Kidney capillary endothelial cell (primary cell): ENCODE results near the gene POPDC2.

Experiments
- DNase-seq: peaks from one replicate; pipeline ENCODE4 v3.0.0-alpha.2; 2018; ENCODE audit warnings: low spot score

POPDC2 gene

DNA sequence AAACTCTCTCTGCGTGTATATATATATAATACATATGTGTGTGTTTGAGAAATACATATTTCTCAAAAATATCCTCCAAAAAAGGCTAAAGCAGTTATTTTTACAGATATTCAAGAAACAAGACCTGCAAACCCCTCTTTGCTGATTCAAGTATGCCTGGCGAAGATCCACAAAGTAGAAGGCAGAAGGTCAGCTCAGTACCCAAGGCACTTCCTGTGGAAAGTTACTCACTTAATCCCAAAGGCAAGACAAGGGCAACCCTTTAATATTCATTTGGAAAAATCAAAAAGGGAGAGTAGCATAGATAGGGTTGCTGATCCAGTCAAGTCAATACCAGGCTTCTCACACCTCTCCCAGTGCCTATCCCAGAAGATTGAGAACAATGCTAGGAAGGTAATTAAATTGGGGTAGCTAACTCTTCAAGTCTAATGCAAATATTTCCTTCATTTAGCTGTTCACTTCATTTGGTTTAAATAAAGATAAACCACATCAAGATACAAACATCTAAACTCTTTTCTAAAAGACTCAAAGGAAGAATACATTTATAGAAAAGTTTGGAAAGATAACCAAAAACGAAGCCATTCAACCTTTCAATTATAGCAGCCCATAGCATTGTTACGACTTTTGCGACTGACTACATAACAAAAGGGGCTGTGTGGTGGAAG is 9.6 kb upstream of the POPDC2 start:
- no peak for DNase-seq

GRCh38 chr3:119665954-119666559 is 5.7 kb upstream of the POPDC2 start:
- DNase-seq, result no peak

- no peak for DNase-seq
Measured at GRCh38 chr3:119664850-119665379, 4.5 kb upstream of the POPDC2 start.

DNA sequence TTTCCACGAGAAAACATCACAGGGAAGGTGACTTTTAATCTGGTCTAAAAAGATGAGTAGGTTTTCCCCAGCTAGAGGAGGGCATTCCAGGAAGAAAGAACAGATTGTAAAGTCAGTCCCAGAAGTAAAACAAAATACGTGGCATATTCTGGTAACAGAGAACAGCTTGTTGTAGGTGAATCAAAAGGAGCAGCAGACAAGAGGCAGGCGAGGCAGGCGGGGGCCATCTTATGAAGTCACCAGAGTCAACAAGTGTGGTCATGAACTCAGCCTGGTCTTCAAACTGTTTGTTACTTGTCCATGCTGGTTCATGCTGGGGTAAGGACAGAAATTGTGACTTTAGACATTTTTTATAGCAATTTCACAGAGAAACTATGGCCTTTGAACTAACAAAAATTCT is 4.0 kb upstream of the POPDC2 start:
- DNase-seq, result no peak

DNA sequence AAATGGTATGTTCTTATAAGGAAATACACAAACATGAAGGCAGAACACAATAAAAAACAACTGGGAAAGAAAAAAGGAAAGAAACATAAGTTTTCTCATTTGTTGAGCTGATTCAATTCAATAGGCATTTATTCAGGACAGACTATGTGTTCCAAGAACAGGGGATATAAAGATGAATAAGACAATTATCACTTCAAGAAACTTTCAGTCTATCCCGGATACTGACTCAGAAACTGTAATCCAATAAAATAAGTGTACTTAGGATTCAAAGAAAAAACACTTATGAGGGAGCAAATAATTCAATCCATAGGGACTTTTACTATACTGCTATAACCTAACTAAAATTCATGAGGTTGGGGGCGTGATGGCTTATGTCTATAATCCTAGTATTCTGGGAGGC is 3.5 kb upstream of the POPDC2 start:
- DNase-seq, result no peak

GRCh38 chr3:119662604-119663373 is 2.4 kb upstream of the POPDC2 start:
- no peak for DNase-seq

GRCh38 chr3:119659606-119660291 is 640 bp downstream of the POPDC2 start:
- no peak for DNase-seq

GRCh38 chr3:119658994-119659393 is 1.4 kb downstream of the POPDC2 start:
- no peak for DNase-seq

DNA sequence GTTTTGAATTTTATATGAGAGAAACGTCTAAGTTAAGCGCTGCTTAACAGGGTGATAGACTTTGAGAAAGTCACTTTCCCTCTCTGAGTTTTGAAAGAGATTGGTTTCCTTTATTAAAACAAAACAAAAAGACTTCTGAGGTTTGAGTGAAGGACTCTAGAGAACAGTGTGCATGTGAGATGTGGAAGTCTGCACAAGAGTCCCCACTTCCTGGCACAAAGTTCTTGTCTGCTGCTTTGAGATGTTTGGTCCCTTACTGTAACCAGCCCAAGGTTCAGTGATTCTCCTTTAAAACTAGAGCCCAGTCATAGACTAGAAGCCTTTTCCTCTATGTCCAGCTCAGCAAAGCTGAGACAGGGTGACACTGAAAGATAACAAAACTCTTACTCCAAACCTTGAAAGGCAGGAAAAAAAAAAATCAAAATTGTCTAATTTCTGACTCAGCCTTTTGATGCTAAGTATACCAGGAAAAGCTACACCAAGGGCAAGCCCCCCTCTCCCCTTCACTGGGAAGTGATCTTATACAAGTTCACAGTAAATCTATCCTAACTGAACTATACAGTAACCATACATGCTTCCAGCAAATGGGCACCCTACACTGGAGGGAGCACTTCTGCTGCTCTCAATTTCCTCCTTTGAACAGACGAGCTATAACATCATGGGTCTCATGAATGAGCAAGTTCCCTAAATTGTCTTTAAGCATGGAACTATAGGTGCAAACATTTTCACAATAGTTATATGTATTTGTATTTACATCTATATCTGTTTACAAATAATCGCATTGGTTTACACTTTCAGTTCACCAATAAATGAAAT is 2.3 kb downstream of the POPDC2 start:
- no peak for DNase-seq

- no peak for DNase-seq
Measured at GRCh38 chr3:119653876-119654275, 6.5 kb downstream of the POPDC2 start.

GRCh38 chr3:119652306-119653033 is 7.9 kb downstream of the POPDC2 start:
- no peak for DNase-seq

- DNase-seq, result no peak
Measured at GRCh38 chr3:119649761-119650160, 10.6 kb downstream of the POPDC2 start.

DNA sequence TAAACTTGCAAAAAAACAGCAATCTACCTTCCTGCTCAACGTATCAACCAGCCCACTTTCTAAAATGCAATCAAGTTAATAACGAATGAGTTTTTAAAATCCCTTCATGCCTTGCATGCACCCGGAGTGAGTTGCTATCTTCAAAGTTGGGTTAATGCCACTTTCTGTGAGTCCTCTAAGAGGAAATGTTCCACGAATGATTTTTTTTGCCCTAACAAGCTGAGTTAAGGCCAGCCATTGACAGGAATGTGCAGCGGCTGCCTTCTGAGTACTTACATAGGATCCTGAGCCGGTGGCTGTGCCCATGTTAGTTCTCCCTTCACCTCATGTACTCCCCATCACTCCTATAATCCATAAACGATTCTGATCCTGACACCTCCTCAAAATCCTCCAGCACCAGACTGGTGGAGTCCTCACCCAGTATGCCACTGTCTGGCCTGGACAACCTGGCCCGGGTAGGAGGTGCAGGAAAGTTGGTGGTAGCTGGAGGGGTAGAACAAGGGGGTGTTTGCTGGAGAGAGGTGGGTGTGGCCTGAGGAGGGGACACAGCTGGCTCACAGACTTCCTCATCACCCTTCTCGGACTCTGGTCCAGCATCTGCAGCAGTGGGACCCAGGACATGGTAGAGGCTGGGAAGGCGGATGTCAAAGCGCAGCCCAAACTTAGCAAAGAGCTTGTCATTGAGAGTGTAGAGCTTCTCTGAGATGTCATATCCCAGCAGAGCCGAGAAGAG is 12.4 kb downstream of the POPDC2 start:
- DNase-seq, result no peak

DNA sequence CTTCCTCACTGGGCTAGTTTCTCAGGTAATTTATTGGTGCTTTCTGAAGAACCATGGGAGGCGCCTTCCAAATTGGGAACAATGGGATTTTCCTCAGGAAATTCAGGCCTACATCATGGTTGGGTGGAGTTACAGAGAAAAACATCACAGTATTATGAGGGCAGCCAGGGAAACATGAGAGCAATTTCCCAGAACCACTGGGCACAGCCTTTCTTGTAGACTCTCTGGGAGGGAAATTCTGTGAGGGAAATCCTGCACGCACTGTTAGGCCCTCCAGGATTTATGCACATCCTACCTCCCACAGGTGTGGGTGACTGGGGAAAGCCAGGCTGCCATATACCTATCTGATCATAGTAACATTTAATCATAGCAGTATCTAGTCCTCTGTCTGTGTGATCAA is 13.2 kb downstream of the POPDC2 start:
- DNase-seq, result no peak

GRCh38 chr3:119645813-119646212 is 14.6 kb downstream of the POPDC2 start:
- DNase-seq, result no peak

DNA sequence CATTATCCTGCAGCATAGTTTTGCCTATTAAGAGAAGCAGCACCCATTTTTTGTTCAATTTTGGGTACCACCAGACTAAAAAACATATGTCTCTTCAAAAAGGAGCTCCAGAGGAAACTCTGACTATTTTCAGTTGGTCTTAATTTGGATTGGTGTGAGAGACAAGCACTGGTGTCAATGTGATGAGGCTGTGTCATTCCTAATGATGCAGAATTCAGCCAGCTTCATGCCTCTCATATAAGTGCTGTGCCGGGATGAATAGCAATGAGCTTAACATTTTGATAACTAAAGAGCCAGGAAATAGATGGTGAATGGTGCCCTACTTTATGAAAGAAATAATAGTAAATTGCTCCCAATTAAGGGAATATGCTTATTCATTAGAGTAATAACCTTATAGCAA is 15.9 kb downstream of the POPDC2 start:
- no peak for DNase-seq

GRCh38 chr3:119643528-119643927 is 16.9 kb downstream of the POPDC2 start:
- peak; percentile 62 for DNase-seq

GRCh38 chr3:119642746-119643473 is 17.5 kb downstream of the POPDC2 start:
- DNase-seq, result no peak

GRCh38 chr3:119641416-119641815 is 19.0 kb downstream of the POPDC2 start:
- DNase-seq, result no peak
